GM13977 (cell line): Measurements from ENCODE around the gene AMPH.

ENCODE experiments used
- DNase-seq: peaks from one replicate; pipeline ENCODE4 v3.0.0; 2012; ENCODE audit warnings: low spot score
- CTCF ChIP-seq: IDR thresholded peaks from 2 replicates; pipeline ENCODE4 v1.5.1; 2012; ENCODE audit warnings: mild to moderate bottlenecking, control low read depth; ENCODE audit not compliant: insufficient read depth; ENCODE audit errors: extremely low read depth, missing control alignments
- in situ Hi-C: fragments of 300-500 bp; cut with MboI; formaldehyde crosslinking; loops from one replicate; pipeline ENCODE4 v1.12.0; 2022; ENCODE audit warnings: low sequenced_read_pairs, low pct_unique_long_range_greater_than_20kb, mixed read lengths, inconsistent platforms; ENCODE audit not compliant: unreplicated experiment

Gene AMPH

DNA sequence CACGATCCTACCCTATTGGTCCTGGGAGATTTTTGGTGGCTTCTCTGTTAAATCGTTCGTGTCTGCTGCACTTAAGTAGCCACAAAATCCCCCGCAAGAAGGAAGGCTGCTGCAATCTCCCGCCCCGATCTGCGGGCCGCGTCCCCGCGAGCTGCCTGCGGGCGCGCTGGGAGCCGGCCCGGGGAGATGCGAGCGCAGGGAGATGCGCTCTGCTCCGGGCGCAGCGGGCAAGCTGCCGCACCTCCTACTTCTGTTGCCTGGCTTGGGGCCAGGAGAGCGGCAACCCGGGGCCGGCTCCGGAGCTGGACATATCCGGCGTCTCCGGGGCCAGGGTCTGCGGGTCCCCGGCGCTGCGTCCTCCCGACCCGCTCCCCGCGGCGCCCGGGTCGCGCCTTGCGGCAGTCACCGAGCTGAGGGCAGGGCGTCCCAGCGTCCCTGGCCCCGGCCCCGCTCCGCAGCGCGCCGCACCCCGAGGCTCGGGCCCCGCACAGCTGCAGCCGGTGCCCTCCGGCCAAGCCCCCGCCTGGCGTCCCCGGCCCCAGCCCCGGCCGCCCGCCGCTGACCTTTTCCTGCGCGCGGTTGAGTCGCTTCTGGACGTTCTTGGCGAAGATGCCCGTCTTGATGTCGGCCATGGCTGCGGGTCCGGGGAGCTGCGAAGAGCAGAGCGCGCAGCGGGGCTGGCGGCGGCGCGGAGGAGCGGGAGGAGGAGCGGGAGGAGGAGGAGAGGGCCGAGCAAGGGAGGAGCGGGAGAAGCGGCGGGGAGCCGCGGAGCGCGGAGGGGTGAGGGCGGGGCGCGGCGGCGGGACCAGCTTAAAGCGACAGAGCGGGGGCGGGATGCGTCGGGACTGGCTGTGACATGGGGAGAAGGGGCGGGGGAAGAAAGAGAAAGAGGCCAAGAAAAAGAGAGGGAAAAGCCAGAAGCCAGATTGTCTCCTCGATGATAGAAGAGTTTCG lies at the start of gene AMPH:
Gene AMPH (minus strand): TSS at position 654 of the 954 bp plus-strand sequence. CDS start 22 bp downstream, at position 632.
- TF ChIP-seq CTCF: no peak
- in situ Hi-C loops: no loop called here
- DNase-seq: peak; percentile 18

- in situ Hi-C loops: no loop called here
- no peak for DNase-seq
- no peak for TF ChIP-seq CTCF
Observed at GRCh38 chr7:38679419-38679818, 48.2 kb upstream of the AMPH start.

- no peak for DNase-seq
- TF ChIP-seq CTCF: no peak
- in situ Hi-C loops: no loop called here
Observed at GRCh38 chr7:38678698-38679054, 47.5 kb upstream of the AMPH start.

DNA sequence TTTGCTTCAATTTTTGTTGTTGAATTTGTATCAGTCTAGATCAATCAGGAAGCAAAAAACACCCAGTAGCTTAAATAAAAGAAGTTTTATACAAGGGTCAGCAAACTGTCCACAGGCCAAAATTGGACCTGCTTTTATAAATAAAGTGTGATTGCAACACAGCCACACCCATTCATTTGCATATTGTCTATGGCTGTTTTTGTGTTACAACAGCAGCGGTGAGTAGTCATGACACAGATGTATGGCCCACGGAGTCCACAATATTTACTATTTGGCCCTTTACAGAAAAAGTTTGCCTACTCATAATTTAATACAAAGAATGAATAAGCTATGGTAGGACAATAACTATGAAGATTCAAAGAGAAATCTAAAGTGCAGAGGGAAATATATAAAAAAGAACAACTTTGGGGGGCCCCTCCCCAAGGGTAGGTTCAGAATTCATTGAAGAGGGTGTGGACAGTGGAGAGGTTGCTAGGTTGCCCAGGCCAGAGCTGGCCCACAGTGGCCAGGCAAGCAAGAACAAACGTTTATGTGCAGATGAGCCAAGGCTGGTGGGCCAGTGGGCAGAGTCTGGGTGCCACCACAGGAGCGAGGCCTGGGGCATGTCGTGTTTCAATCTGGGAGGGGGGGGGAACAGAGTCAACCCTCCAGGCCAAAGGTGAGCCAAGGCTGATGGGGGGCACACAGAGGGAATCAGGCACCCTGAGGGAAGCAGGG lies 47.0 kb upstream of the AMPH start:
- in situ Hi-C loops: no loop called here
- DNase-seq: no peak
- TF ChIP-seq CTCF: no peak

GRCh38 chr7:38675494-38676106 lies 44.4 kb upstream of the AMPH start:
- DNase-seq: no peak
- TF ChIP-seq CTCF: no peak
- in situ Hi-C loops: no loop called here

GRCh38 chr7:38674513-38674912 lies 43.3 kb upstream of the AMPH start:
- TF ChIP-seq CTCF: no peak
- in situ Hi-C loops: no loop called here
- DNase-seq: no peak
